ENCODE results near the gene TRIM41.

Gene TRIM41

GRCh38 chr5:181215997-181216989 lies 6.8 kb upstream of the TRIM41 start (continued):
- TF ChIP-seq ZBTB10 (tag by site-specific recombination; IDR thresholded peaks at IDR 0.05) (peak; percentile 100), CTCF (tag by site-specific recombination; IDR thresholded peaks at IDR 0.05) (no peak), OVOL3 (tag by site-specific recombination; IDR thresholded peaks at IDR 0.05) (no peak), ZNF639 (tag by site-specific recombination; IDR thresholded peaks at IDR 0.05) (peak; percentile 77), ZNF138 (tag by site-specific recombination; IDR thresholded peaks at IDR 0.05; ENCODE audit: borderline replicate concordance) (no peak), ZNF704 (tag by site-specific recombination; IDR thresholded peaks at IDR 0.05) (no peak), ZNF157 (tag by site-specific recombination; IDR thresholded peaks at IDR 0.05) (no peak), ZNF23 (tag by site-specific recombination; IDR thresholded peaks at IDR 0.05; ENCODE audit: borderline replicate concordance) (no peak), ZNF792 (tag by site-specific recombination; IDR thresholded peaks at IDR 0.05) (no peak), ZNF155 (tag by site-specific recombination; IDR thresholded peaks at IDR 0.05) (no peak), ZNF747 (tag by site-specific recombination; IDR thresholded peaks at IDR 0.05) (no peak), REPIN1 (tag by site-specific recombination; IDR thresholded peaks at IDR 0.05; ENCODE audit: low read depth) (no peak), SCRT2 (tag by site-specific recombination; IDR thresholded peaks at IDR 0.05) (0 out of 2 replicates have a peak, but pooled peaks have one; percentile 41), ZBTB17 (tag by site-specific recombination; IDR thresholded peaks at IDR 0.05) (peak; percentile 88), ZNF600 (tag by site-specific recombination; IDR thresholded peaks at IDR 0.05) (peak; percentile 79), ZNF416 (tag by site-specific recombination; IDR thresholded peaks at IDR 0.05) (no peak), ZNF530 (tag by site-specific recombination; IDR thresholded peaks at IDR 0.05; ENCODE audit: low read depth) (no peak), ZNF274 (IDR thresholded peaks at IDR 0.05; ENCODE audit: low read length) (no peak), ZNF274 (tag by site-specific recombination; IDR thresholded peaks at IDR 0.05; ENCODE audit: borderline replicate concordance) (no peak), AEBP2 (tag by site-specific recombination; IDR thresholded peaks at IDR 0.05; ENCODE audit: borderline replicate concordance) (no peak), ZNF2 (tag by site-specific recombination; IDR thresholded peaks at IDR 0.05) (peak; percentile 77), ZNF121 (tag by site-specific recombination; IDR thresholded peaks at IDR 0.05) (peak; percentile 44; the same call in 1 of the 2 replicates), ZNF10 (tag by site-specific recombination; IDR thresholded peaks at IDR 0.05) (no peak), ZBTB44 (tag by site-specific recombination; IDR thresholded peaks at IDR 0.05) (no peak), REST (tag by site-specific recombination; IDR thresholded peaks at IDR 0.05) (0 out of 2 replicates have a peak, but pooled peaks have one; percentile 17)
